GM06990 (cell line): ENCODE data around the gene MYOT.

Experiments used
- DNase-seq: peaks from one replicate; pipeline ENCODE4 v3.0.0-alpha.2; 2011; ENCODE audit not compliant: insufficient read length; ENCODE audit errors: extremely low read depth
- H3K27me3 ChIP-seq: replicated peaks from 2 replicates; pipeline ENCODE4 v1.6.0; 2011; ENCODE audit warnings: low read length; ENCODE audit not compliant: control insufficient read depth, insufficient read depth
- H3K36me3 ChIP-seq: 2 replicates; pipeline ENCODE4 v1.5.1; 2011; ENCODE audit warnings: low read length; ENCODE audit not compliant: control insufficient read depth, insufficient read depth
- H3K4me3 ChIP-seq: replicated peaks from 2 replicates; pipeline ENCODE4 v1.5.1; 2011; ENCODE audit warnings: low read depth, mild to moderate bottlenecking, control low read depth, low read length
- TF ChIP-seq, protein P1 (sequence below): IDR thresholded peaks from 2 replicates; pipeline ENCODE4 v1.5.1; 2011; ENCODE audit warnings: low read length, control low read depth, mild to moderate bottlenecking, inconsistent platforms; ENCODE audit not compliant: insufficient read depth, poor library complexity, severe bottlenecking

The MYOT gene

DNA sequence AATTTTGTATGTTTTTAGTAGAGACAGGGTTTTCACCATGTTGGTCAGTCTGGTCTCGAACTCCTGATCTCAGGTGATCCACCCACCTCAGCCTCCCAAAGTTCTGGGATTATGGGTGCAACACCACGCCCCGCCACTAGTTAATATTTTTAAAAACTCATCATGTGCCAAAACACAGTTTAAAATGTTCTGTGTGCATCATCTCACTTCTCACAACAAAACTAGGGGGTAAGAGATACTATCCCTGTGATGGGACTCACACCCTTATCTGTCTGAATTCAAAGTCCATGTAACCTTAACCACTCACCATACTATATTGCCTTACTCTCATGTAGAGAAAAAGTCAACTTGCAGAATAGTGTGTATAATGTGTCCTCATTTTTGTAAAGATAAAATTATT, 24.2 kb downstream of the MYOT start:
- TF ChIP-seq, protein P1, sequence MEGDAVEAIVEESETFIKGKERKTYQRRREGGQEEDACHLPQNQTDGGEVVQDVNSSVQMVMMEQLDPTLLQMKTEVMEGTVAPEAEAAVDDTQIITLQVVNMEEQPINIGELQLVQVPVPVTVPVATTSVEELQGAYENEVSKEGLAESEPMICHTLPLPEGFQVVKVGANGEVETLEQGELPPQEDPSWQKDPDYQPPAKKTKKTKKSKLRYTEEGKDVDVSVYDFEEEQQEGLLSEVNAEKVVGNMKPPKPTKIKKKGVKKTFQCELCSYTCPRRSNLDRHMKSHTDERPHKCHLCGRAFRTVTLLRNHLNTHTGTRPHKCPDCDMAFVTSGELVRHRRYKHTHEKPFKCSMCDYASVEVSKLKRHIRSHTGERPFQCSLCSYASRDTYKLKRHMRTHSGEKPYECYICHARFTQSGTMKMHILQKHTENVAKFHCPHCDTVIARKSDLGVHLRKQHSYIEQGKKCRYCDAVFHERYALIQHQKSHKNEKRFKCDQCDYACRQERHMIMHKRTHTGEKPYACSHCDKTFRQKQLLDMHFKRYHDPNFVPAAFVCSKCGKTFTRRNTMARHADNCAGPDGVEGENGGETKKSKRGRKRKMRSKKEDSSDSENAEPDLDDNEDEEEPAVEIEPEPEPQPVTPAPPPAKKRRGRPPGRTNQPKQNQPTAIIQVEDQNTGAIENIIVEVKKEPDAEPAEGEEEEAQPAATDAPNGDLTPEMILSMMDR, result no peak
- no peak for DNase-seq
- Histone ChIP-seq H3K36me3 (no peaks in the 10 kb centered on the region), H3K27me3 (no peaks in the 10 kb centered on the region), H3K4me3 (no peak overlapping the region)

DNA sequence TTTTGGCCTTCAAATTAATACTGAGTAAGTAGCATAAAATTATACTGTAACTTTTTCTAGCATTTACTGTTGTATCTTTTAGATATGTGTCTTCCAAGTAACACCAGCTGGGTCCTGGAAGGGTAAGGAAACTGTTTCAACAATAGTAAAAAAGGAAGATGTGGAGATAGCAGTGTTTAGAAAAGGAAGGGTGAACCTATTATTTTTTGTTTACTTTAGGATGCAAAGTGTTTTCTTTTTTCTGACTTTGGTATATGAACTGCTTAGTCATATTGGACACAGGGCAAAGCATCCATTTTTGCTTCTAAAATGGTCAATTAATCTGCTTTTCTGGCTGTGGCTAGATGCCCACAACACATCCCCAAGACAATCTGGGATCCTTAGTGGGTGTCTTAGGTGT, 26.9 kb downstream of the MYOT start:
- DNase-seq, result no peak
- Histone ChIP-seq H3K36me3 (no peaks in the 10 kb centered on the region), H3K4me3 (no peak overlapping the region), H3K27me3 (no peaks in the 10 kb centered on the region)
- TF ChIP-seq, protein P1, result no peak

DNA sequence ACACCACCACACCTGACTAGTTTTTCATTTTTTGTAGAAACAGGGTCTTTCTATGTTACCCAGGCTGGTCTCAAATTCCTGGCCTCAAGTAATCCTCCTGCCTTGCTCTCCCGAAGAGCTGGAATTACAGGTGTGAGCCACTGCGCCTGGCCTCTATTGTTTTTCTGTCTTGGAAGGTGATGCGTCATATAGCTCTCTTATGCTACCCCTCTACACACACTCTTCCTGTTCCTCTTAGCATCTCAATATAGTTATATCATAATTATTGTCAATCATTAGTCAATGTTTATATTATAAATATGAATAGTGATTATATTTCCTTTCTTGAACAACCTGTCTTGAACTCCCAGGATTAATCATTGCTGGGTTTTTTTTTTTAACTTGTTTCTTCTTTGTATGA, 28.9 kb downstream of the MYOT start:
- H3K27me3 ChIP-seq, result no peaks in the 10 kb centered on the region
- H3K4me3 ChIP-seq, result no peak overlapping the region
- DNase-seq, result no peak
- no peaks in the 10 kb centered on the region for H3K36me3 ChIP-seq
- TF ChIP-seq, protein P1, result no peak

DNA sequence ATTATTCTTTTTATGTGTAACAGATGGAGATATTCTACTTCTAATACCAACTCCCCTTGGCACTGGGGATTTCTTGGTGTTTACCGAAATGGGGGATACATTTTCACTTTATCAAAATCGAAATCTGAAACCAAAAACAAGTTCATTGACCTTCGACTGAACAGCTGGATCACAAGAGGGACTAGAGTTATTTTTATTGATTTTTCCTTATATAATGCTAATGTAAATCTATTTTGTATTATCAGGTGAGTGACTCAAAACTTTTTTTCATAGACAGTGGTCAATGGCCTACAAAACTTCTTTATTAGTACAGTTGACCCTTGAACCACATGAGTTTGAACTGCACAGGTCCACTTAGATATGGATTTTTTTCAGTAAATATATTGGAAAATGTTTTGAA, 31.8 kb downstream of the MYOT start:
- TF ChIP-seq, protein P1, result no peak
- H3K27me3 ChIP-seq, result no peaks in the 10 kb centered on the region
- no peak overlapping the region for H3K4me3 ChIP-seq
- H3K36me3 ChIP-seq, result no peaks in the 10 kb centered on the region
- DNase-seq, result no peak

DNA sequence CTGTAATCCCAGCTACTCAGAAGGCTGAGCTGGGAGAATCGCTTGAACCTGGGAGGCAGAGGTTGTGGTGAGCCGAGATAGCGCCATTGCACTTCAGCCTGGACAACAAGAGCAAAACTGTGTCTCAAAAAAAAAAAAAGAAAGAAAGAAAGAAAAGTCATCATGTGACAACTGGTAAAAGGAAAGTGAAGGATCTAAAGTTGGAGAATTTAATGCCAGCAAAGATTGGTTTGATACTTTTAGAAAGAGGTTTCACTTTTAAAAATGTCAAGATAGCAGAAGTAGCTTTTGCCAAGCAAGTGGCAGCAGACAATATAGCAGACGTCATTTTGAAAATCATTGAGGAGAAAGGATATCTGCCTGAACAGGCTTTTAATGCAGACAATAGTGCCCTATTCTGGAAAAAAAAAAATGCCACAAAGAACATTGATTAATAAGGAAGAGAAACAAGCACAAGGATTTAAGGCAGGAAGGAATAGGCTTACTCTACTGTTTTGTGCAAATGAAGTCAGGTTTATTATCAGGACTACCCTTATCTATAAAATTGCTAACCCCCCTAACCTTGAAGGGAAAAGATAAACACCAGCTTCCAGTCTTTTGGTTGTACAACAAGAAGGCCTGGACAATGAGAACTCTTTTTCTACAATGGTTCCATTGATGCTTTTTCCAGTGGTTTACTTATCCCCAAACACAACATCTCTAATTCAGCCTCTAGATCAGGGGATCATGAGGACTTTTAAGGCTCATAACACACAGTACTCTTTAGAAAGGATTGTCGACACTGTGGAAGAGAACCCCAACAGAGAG, 33.6 kb downstream of the MYOT start:
- Histone ChIP-seq H3K36me3 (no peaks in the 10 kb centered on the region), H3K4me3 (no peak overlapping the region), H3K27me3 (no peaks in the 10 kb centered on the region)
- no peak for DNase-seq
- TF ChIP-seq, protein P1, result no peak
